AG04449 (cell line): ENCODE measurements around the gene MYO16.

Source experiments
- CTCF ChIA-PET: fragments of 350-600 bp; formaldehyde crosslinking; extraction: SDS; loops from one replicate; lab custom pipeline; 2021; ENCODE audit warnings: antibody characterized with exemption; lab: Yijun Ruan, JAX
- POLR2A ChIA-PET: fragments of 400-600, 350-600 bp; formaldehyde crosslinking; extraction: SDS; loops from one replicate; lab custom pipeline; 2020; ENCODE audit warnings: antibody characterized with exemption, inconsistent platforms; lab: Yijun Ruan, JAX
- DNase-seq: peaks from one replicate; pipeline ENCODE4 v3.0.0-alpha.2; 2010; ENCODE audit warnings: low read depth, low spot score
- H3K4me3 ChIP-seq: 2 replicates; pipeline ENCODE4 v1.5.1; 2011; ENCODE audit warnings: low read depth, mild to moderate bottlenecking, control low read depth, low read length
- TF ChIP-seq, protein P1 (sequence below): IDR thresholded peaks from one replicate; pipeline ENCODE4 v1.5.1; 2011; ENCODE audit warnings: mild to moderate bottlenecking, moderate library complexity, low read length, control low read depth, inconsistent platforms; ENCODE audit not compliant: insufficient read depth; ENCODE audit errors: missing control alignments

MYO16 gene

DNA sequence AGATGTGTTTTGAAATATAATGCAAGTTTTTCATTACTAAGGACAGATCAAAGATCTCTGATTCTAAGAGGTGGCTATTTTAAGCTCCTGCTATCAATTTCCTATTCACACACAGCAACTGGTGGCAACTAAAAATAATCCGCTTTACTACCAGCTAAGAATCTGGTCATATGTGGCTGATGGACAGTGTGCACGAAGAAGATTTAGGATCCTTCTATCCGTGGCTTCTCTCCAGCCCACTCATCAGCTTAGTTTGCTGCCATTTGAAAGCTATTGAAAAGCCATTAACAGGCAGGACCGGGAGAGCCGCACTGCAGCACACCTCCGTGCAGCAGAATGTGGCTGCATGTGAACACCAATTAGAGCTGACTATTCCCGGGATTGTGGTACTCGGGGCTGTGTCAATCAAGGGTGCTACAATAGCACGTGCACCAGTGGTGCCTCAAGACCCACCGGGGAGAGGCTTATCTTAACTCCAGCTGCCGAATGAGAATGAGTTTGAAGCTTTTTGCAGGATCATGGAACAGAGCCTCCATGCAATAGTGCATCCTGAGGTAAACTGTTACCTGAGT is at the start of gene MYO16:
Gene MYO16 (plus strand): TSS at position 431 of the 572 bp plus-strand sequence. CDS start 234 bp downstream, outside the sequence.
- DNase-seq, result no peak
- ChIA-PET CTCF (no interaction called here), POLR2A (no interaction called here)
- H3K4me3 ChIP-seq, result no peak within 1 kb of the TSS
- TF ChIP-seq, protein P1, sequence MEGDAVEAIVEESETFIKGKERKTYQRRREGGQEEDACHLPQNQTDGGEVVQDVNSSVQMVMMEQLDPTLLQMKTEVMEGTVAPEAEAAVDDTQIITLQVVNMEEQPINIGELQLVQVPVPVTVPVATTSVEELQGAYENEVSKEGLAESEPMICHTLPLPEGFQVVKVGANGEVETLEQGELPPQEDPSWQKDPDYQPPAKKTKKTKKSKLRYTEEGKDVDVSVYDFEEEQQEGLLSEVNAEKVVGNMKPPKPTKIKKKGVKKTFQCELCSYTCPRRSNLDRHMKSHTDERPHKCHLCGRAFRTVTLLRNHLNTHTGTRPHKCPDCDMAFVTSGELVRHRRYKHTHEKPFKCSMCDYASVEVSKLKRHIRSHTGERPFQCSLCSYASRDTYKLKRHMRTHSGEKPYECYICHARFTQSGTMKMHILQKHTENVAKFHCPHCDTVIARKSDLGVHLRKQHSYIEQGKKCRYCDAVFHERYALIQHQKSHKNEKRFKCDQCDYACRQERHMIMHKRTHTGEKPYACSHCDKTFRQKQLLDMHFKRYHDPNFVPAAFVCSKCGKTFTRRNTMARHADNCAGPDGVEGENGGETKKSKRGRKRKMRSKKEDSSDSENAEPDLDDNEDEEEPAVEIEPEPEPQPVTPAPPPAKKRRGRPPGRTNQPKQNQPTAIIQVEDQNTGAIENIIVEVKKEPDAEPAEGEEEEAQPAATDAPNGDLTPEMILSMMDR, result no peak

DNA sequence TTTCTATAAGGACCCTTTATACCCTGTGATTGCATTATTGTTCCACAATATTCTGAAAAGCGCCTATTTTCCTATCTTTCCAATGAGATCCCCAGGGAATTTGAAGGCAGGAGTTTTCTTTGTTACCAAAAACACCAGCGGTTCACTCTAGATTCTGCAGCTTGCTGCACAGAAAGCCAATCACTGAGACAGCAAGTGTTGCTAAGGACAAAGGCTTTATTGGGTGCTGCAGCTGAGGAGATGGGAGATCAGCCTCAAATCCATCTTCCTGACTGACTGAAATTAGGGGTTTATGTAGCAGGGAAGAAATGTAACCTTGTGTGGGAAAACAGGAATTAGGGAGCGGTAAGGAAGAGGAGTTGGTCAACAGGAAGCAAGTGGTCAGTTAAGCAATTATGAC is 42.6 kb upstream of the MYO16 start:
- no peak for DNase-seq
- TF ChIP-seq, protein P1, result no peak
- POLR2A ChIA-PET, result no interaction called here
- no peak overlapping the region for H3K4me3 ChIP-seq
- CTCF ChIA-PET, result no interaction called here

DNA sequence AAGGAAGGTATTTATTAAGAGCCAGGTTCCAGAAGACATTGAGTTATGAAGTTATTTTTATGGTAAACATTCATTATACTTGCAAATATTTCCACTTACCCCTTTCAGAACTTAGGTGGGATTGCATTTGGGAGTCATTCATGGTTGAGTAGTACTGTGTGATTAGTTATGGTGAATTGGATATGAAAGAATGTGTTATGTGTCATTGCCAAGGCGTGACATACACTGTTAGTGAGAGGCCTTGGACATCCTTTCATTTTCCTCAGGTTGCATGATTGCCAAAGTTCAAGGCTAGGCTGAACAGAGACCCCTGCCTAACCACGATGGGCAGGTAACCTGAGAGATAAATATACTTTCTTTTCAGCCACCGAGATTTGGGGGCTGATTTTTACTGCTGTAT is 40.9 kb upstream of the MYO16 start:
- H3K4me3 ChIP-seq, result no peak overlapping the region
- TF ChIP-seq, protein P1, result no peak
- DNase-seq, result no peak
- POLR2A ChIA-PET, result no interaction called here
- CTCF ChIA-PET, result no interaction called here

DNA sequence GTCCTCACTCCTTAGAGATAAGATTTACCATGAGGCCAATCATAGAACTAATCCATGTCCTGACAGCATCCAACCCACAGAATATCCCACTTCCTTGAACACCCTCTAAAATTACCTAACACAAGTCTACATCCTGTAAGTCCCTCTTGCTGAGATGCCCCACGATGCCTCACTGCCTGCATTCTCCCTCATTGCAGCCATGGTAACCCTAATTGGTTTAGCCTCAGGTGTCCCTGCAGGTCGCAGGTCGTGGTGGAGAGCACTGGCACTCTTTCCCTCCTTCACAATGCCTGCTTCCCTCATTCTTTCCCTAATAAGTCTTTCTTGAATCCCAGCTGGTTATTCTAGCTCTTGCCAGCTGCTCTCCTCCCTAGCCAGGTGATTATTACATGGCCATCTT is 35.3 kb upstream of the MYO16 start:
- DNase-seq, result no peak
- TF ChIP-seq, protein P1, result no peak
- ChIA-PET POLR2A (no interaction called here), CTCF (no interaction called here)
- H3K4me3 ChIP-seq, result no peak overlapping the region

DNA sequence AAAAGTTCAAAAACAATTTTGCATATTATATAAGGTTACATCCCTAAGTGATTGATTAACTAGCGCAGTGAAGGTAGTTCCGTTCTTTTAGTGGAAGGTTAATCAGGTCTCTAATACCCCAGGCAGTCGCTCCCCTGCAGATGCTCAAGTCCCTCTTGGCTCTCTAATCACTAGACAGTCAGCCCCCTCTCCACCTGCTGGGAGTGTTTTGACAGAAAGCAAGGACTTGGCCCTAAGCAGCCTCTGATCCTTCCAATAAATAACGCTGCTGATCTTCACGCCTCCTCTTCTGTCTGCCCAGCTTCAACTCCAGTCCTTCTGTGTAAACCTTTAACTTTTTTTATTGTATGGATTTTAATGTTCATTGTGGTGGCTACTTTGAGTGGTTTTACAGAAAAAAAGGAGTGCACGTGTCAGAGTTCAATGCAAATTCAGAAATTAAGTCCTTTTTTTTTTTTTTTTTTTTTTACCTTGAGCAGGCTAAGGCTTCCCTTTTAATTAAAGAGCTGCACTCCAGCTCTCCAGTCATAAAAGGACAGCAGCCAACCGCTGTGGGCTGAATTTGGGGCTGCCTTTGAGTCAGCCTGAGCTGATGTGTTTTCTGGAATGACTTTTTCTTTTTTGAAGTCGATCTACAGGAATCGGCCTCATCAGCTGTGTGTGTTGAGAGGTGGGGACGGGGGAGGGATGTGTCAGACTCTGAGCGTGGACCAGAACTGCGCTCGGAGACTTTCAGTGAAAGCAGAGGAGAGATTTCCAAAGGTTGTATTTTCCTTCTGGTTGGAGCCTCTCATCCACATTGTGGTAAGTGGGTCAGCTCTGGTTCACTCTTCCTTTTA is 33.8 kb upstream of the MYO16 start:
- ChIA-PET POLR2A (no interaction called here), CTCF (no interaction called here)
- DNase-seq, result no peak
- H3K4me3 ChIP-seq, result no peak overlapping the region
- TF ChIP-seq, protein P1, result no peak

DNA sequence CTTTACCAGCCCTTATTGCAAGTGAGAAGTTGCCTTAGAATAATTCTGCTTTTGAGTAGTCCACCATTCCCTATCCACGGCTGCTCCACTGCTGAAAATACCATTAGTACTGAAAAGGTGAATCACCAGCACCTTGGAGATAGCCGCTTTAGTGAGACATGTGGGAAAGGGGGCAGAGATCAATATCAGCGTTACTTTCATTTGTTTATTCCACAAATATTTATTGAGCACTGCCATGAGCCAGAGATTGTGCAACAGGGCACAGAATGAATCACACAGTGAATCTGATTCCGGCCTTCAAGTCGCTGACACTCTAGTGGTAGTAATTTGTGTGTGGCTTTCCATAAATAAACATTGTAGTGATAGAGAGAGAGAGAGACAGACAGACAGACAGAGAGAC is 31.5 kb upstream of the MYO16 start:
- CTCF ChIA-PET, result no interaction called here
- POLR2A ChIA-PET, result no interaction called here
- H3K4me3 ChIP-seq, result no peak overlapping the region
- DNase-seq, result no peak
- TF ChIP-seq, protein P1, result no peak
